Ishikawa (cell line): ENCODE data around the gene ZNF592.

ENCODE experiments used
- CREB1 ChIP-seq: IDR thresholded peaks from 2 replicates; pipeline ENCODE4 v1.6.1; 2012; ENCODE audit warnings: low read depth
- EGR1 ChIP-seq: IDR thresholded peaks from 2 replicates; pipeline ENCODE4 v1.6.1; 2012
- REST ChIP-seq: IDR thresholded peaks from 2 replicates; pipeline ENCODE4 v1.6.1; 2012; ENCODE audit warnings: low read depth, mild to moderate bottlenecking
- TAF1 ChIP-seq: IDR thresholded peaks from 2 replicates; pipeline ENCODE4 v1.6.1; 2012; ENCODE audit warnings: low read depth, mild to moderate bottlenecking

DNA sequence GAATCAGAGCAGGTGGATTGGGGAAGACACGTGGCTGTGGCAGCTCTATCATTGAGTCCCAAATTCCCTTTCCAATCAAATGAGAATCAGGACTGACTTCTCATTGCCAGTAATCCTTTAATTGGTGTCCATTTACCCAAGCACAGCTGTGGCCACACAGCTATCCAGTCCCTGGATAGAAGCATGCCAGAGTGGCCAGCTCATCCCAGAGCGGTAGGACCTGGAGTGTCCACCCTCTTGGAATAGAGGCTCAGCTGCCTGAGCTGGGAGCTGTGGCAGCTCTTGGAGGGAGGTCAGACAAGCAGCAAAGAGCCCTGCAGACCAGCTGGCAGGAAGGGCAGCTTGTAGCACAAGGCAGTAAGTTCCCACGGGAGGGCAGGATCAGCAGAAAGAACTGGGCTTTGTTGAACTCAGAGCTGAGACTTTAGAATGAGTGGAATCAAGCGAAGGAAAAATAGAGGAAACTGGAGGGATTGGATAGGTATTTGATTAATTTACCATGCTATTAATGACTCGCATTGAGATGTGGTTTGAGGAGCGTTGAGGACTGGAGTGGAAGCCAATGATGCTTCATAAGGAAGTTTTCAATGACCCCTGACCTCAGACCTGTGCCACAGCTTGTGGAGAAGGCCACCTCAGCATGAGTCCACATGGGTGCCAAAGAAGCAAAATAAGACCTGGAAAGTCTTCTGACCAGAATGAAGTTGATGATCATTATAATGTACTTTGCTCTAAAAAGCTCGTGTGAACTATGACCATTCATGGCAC lies 61.9 kb downstream of the ZNF592 start:
- no peak for TF ChIP-seq REST
- TF ChIP-seq EGR1 = no peak
- no peak for TF ChIP-seq CREB1
- no peak for TF ChIP-seq TAF1
